Left ventricle myocardium inferior (tissue), 1 donor: ENCODE data around the gene PPM1D. TPM values are rescaled to one million over a fixed set of nuclear protein-coding genes. Genes with fewer than 3 reads are reported as not detected.

Source experiments
- DNase-seq: peaks from one replicate; pipeline ENCODE4 v3.0.0-alpha.2; 2020
- H3K27ac ChIP-seq: fragments of 200-600 bp; replicated peaks from 2 replicates; pipeline ENCODE4 v1.8.0; 2021
- H3K27me3 ChIP-seq: fragments of 200-600 bp; 2 replicates; pipeline ENCODE4 v1.8.0; 2021; ENCODE audit warnings: low read depth
- H3K36me3 ChIP-seq: fragments of 200-600 bp; 2 replicates; pipeline ENCODE4 v1.8.0; 2021
- H3K4me1 ChIP-seq: fragments of 200-600 bp; 2 replicates; pipeline ENCODE4 v1.8.0; 2021
- H3K4me3 ChIP-seq: fragments of 200-600 bp; 2 replicates; pipeline ENCODE4 v1.8.0; 2021; ENCODE audit warnings: mild to moderate bottlenecking, moderate library complexity
- H3K9me3 ChIP-seq: fragments of 200-600 bp; replicated peaks from 2 replicates; pipeline ENCODE4 v1.8.0; 2021
- intact Hi-C: fragments of 100-400 bp; cut with micrococcal nuclease; formaldehyde crosslinking; loops from one replicate; pipeline ENCODE4 v1.11.0; 2022
- total RNA-seq: library from RNA; stranded (reverse); fragmentation: NEBNext Ultra II Directional; extraction: Animal tissue kit (Norgen Biotek cat#: 25700); gene quantifications from one replicate; pipeline ENCODE4 v1.2.1, GENCODE V29; 2021
- TF ChIP-seq, protein P1 (sequence below): fragments of 200-600 bp; IDR thresholded peaks from 2 replicates; pipeline ENCODE4 v1.8.0; 2021; ENCODE audit warnings: antibody characterized with exemption, mild to moderate bottlenecking, borderline replicate concordance
- donor health status: DM: no; HTN: yes; CAD: no; lungs with severe emphysema.

Gene PPM1D
- total RNA-seq, 1 donor from 2014 or later, result 6.8 TPM

DNA sequence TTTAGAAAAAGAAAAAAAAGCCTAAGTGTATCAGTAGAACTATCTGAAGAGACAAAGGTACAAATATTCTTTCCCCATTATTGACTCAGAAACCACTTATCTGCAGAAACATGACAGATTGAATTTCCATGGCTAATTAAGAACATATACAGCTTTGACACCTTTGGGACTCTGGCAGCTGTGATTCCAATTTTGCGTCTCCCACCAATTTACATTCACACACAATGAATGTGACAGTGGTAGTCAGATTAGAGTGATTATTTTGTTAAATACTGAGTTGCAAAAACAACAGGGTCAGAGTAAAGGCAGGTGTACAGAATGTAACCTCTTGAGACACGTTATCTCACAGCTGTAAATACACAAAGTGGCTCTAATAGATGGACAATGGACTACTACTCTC, 5.3 kb upstream of the PPM1D start:
- Histone ChIP-seq H3K36me3 (no peaks in the 10 kb centered on the region), H3K9me3 (no peaks in the 10 kb centered on the region), H3K4me1 (peaks cover 11% of the 10 kb centered on the region), H3K27me3 (no peaks in the 10 kb centered on the region), H3K27ac (no peak overlapping the region), H3K4me3 (no peak overlapping the region)
- TF ChIP-seq, protein P1, sequence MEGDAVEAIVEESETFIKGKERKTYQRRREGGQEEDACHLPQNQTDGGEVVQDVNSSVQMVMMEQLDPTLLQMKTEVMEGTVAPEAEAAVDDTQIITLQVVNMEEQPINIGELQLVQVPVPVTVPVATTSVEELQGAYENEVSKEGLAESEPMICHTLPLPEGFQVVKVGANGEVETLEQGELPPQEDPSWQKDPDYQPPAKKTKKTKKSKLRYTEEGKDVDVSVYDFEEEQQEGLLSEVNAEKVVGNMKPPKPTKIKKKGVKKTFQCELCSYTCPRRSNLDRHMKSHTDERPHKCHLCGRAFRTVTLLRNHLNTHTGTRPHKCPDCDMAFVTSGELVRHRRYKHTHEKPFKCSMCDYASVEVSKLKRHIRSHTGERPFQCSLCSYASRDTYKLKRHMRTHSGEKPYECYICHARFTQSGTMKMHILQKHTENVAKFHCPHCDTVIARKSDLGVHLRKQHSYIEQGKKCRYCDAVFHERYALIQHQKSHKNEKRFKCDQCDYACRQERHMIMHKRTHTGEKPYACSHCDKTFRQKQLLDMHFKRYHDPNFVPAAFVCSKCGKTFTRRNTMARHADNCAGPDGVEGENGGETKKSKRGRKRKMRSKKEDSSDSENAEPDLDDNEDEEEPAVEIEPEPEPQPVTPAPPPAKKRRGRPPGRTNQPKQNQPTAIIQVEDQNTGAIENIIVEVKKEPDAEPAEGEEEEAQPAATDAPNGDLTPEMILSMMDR, result no peak
- no peak for DNase-seq
- intact Hi-C loops, result no loop called here

- Histone ChIP-seq H3K36me3 (no peaks in the 10 kb centered on the region), H3K4me1 (peaks cover 28% of the 10 kb centered on the region), H3K27me3 (no peaks in the 10 kb centered on the region), H3K9me3 (no peaks in the 10 kb centered on the region), H3K27ac (no peak overlapping the region), H3K4me3 (no peak overlapping the region)
- TF ChIP-seq, protein P1, result no peak
- intact Hi-C loops, result no loop called here
- no peak for DNase-seq
Observed at GRCh38 chr17:60597297-60597696, 2.7 kb upstream of the PPM1D start.

DNA sequence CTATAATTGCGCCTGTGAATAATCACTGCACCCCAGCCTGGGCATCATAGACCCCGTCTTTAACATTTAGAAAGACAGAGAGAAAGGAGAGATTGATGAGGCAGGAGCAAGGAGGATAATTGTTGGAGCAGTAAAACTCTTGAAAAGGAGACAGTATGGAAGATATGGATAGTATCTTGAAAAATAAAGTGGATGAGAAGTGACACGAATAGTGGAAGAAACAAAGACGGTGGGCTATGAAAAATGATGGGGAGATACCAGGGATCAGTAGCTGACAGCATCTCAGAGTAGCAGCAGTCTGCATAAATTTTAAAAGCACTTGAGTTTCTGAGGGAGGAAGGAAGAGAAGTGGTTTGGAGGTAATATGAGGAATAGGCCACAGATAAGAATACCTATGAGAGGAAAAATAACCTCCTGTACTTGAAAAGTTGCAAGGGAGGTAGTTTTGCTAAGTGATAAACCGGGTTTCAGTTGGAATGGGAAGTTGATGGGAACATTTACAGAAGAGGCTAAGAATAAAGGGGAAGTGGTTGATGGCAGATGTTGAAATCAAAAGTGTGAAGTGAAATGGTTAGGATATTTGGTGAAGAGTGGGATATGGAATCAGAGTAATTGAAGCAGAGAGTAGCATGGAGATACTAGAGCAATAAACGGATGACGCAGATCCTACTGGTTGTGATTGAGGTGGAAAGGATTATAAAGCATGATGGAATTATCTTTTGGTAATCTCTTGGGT, 1.8 kb upstream of the PPM1D start:
- intact Hi-C loops, result no loop called here
- TF ChIP-seq, protein P1, result no peak
- Histone ChIP-seq H3K4me1 (peaks cover 37% of the 10 kb centered on the region), H3K27ac (peak overlapping the region; percentile 99), H3K9me3 (no peaks in the 10 kb centered on the region), H3K27me3 (no peaks in the 10 kb centered on the region), H3K4me3 (no peak overlapping the region), H3K36me3 (no peaks in the 10 kb centered on the region)
- no peak for DNase-seq

DNA sequence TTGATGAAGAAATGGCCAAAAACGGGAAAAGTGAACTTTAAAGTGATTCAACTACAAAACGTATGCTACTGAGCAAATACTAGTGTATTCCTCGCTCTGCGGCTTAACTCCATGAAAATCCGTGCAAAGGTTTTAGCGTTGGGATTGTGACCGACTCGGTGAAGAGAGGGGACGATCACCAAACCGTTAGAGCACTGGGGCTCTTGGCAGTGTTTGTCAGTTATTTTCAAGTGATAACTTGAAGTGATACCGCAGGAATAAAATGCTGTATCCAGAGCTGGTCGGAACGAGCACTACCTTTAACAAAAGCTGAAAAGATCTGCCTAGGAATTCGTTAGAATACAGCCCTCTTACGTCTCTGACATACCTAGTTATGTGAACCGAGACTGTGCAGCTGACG, 773 bp upstream of the PPM1D start:
- H3K36me3 ChIP-seq, result no peaks in the 10 kb centered on the region
- H3K4me1 ChIP-seq, result peaks cover 47% of the 10 kb centered on the region
- H3K9me3 ChIP-seq, result no peaks in the 10 kb centered on the region
- no peak for DNase-seq
- H3K4me3 ChIP-seq, result peak overlapping the region; percentile 93
- TF ChIP-seq, protein P1, result no peak
- no peaks in the 10 kb centered on the region for H3K27me3 ChIP-seq
- intact Hi-C loops, result no loop called here
- H3K27ac ChIP-seq, result peak overlapping the region; percentile 99

GRCh38 chr17:60600490-60601446, 775 bp downstream of the PPM1D start:
- Histone ChIP-seq H3K27ac (peak overlapping the region; percentile 99), H3K36me3 (no peaks in the 10 kb centered on the region), H3K4me3 (peak overlapping the region; percentile 93), H3K9me3 (no peaks in the 10 kb centered on the region), H3K27me3 (no peaks in the 10 kb centered on the region), H3K4me1 (peaks cover 63% of the 10 kb centered on the region)
- intact Hi-C loops, result no loop called here
- TF ChIP-seq, protein P1, result peak; percentile 85
- peak; percentile 56 for DNase-seq
